Neural cell (in vitro differentiated cells): ENCODE results near the gene LAMP1. TPM values are rescaled to one million over a fixed set of nuclear protein-coding genes. Genes with fewer than 3 reads are reported as not detected.

Experiments used
- H2AFZ ChIP-seq: fragments of 200-600, 300-800 bp; sonication (generic), shearing (Covaris generic); 2 replicates; pipeline ENCODE4 v1.6.0; 2014; ENCODE audit warnings: low read depth, mild to moderate bottlenecking, antibody characterized with exemption, low read length, moderate library complexity
- H3F3A ChIP-seq: fragments of 200-600 bp; shearing (Covaris generic); 2 replicates; pipeline ENCODE4 v1.6.1; 2016; ENCODE audit warnings: mild to moderate bottlenecking, moderate library complexity, mixed read lengths, antibody characterized with exemption, low read length; ENCODE audit not compliant: insufficient read depth, poor library complexity, severe bottlenecking
- H3K27ac ChIP-seq: fragments of 200-600, 300-800 bp; sonication (generic), shearing (Covaris generic); 2 replicates; pipeline ENCODE4 v1.5.1; 2014; ENCODE audit warnings: mild to moderate bottlenecking, low read length, moderate library complexity
- H3K27me3 ChIP-seq: fragments of 300-800, 200-600 bp; sonication (generic), shearing (Covaris generic); 2 replicates; pipeline ENCODE4 v1.6.0; 2014; ENCODE audit warnings: mild to moderate bottlenecking, low read depth, low read length, moderate library complexity; ENCODE audit not compliant: insufficient read depth
- H3K36me3 ChIP-seq: fragments of 300-800, 200-600 bp; sonication (generic), shearing (Covaris generic); 2 replicates; pipeline ENCODE4 v1.5.1; 2014; ENCODE audit warnings: mild to moderate bottlenecking, antibody characterized with exemption, low read length, moderate library complexity; ENCODE audit not compliant: insufficient read depth
- H3K4me2 ChIP-seq: fragments of 300-800, 200-600 bp; sonication (generic), shearing (Covaris generic); 2 replicates; pipeline ENCODE4 v1.6.0; 2014; ENCODE audit warnings: mild to moderate bottlenecking, low read length
- H3K4me3 ChIP-seq: fragments of 300-800, 200-600 bp; sonication (generic), shearing (Covaris generic); 2 replicates; pipeline ENCODE4 v1.5.1; 2014; ENCODE audit warnings: mild to moderate bottlenecking, low read length, moderate library complexity
- H3K79me2 ChIP-seq: fragments of 200-600 bp; shearing (Covaris generic); replicated peaks from 2 replicates; pipeline ENCODE4 v1.6.0; 2014; ENCODE audit warnings: mild to moderate bottlenecking, low read length, moderate library complexity; ENCODE audit not compliant: insufficient read depth
- H3K9ac ChIP-seq: fragments of 300-800, 200-600 bp; sonication (generic), shearing (Covaris generic); 2 replicates; pipeline ENCODE4 v1.6.1; 2016; ENCODE audit warnings: mild to moderate bottlenecking, low read length, mixed read lengths
- H3K9me2 ChIP-seq: fragments of 200-600 bp; shearing (Covaris generic); 2 replicates; pipeline ENCODE4 v1.6.1; 2016; ENCODE audit warnings: mild to moderate bottlenecking, low read length, mixed read lengths; ENCODE audit not compliant: insufficient read depth
- H3K9me3 ChIP-seq: fragments of 200-600, 300-800 bp; sonication (generic), shearing (Covaris generic); 2 replicates; pipeline ENCODE4 v1.6.1; 2016; ENCODE audit warnings: mild to moderate bottlenecking, mixed run types, low read length, moderate library complexity, mixed read lengths
- H4K20me1 ChIP-seq: fragments of 200-600 bp; shearing (Covaris generic); 2 replicates; pipeline ENCODE4 v1.6.1; 2016; ENCODE audit warnings: mild to moderate bottlenecking, mixed run types; ENCODE audit not compliant: insufficient read depth
- EP300 ChIP-seq: fragments of 450-650 bp; conservative IDR thresholded peaks from 2 replicates; pipeline ENCODE4 v1.6.1; 2014; ENCODE audit warnings: antibody characterized with exemption, mild to moderate bottlenecking, moderate library complexity; ENCODE audit not compliant: poor library complexity, severe bottlenecking
- EZH2 ChIP-seq: fragments of 200-600, 300-800 bp; shearing (Covaris generic), sonication (generic); IDR thresholded peaks from 2 replicates; pipeline ENCODE4 v1.6.1; 2014; ENCODE audit warnings: antibody characterized with exemption, low read length, borderline replicate concordance, mild to moderate bottlenecking; ENCODE audit not compliant: insufficient read depth, poor library complexity, severe bottlenecking
- MXI1 ChIP-seq: fragments of 450-650 bp; conservative IDR thresholded peaks from 2 replicates; pipeline ENCODE4 v1.6.1; 2014; ENCODE audit warnings: antibody characterized with exemption, mild to moderate bottlenecking; ENCODE audit not compliant: poor library complexity, severe bottlenecking
- POLR2AphosphoS5 ChIP-seq: IDR thresholded peaks from 2 replicates; pipeline ENCODE4 v1.6.1; 2012
- RAD21 ChIP-seq: fragments of 450-650 bp; conservative IDR thresholded peaks from 2 replicates; pipeline ENCODE4 v1.6.1; 2014; ENCODE audit warnings: antibody characterized with exemption, mild to moderate bottlenecking, moderate library complexity
- REST ChIP-seq: IDR thresholded peaks from 2 replicates; pipeline ENCODE4 v1.6.1; 2012; ENCODE audit warnings: borderline replicate concordance
- SMC3 ChIP-seq: fragments of 450-650 bp; conservative IDR thresholded peaks from 2 replicates; pipeline ENCODE4 v1.6.1; 2014; ENCODE audit warnings: antibody characterized with exemption, mild to moderate bottlenecking, moderate library complexity; ENCODE audit not compliant: poor library complexity
- TAF1 ChIP-seq: IDR thresholded peaks from 2 replicates; pipeline ENCODE4 v1.6.1; 2012; ENCODE audit warnings: low read depth
- polyA plus RNA-seq: library from polyadenylated mRNA; depleted of rRNA; stranded (reverse); fragments of >200 nt; gene quantifications from 2 replicates; pipeline ENCODE4 v1.2.3, GENCODE V29; 2014
- TF ChIP-seq, protein P1 (sequence below): fragments of 450-650 bp; IDR thresholded peaks from 2 replicates; pipeline ENCODE4 v1.5.1; 2014; ENCODE audit warnings: antibody characterized with exemption, mild to moderate bottlenecking, moderate library complexity; ENCODE audit not compliant: poor library complexity, severe bottlenecking

Gene LAMP1
- polyA plus RNA-seq, 1 donor from 2014 or later = 69.7 TPM

GRCh38 chr13:113356596-113356995 lies 59.6 kb downstream of the LAMP1 start:
- no peaks in the 10 kb centered on the region for H3K9me3 ChIP-seq
- no peaks in the 10 kb centered on the region for H4K20me1 ChIP-seq
- H3K36me3 ChIP-seq = no peaks in the 10 kb centered on the region
- no peak overlapping the region for H3K9ac ChIP-seq
- H3K79me2 ChIP-seq = no peaks in the 10 kb centered on the region
- H2AFZ ChIP-seq = no peak overlapping the region
- no peaks in the 10 kb centered on the region for H3K27me3 ChIP-seq
- no peak overlapping the region for H3K4me2 ChIP-seq
- no peaks in the 10 kb centered on the region for H3F3A ChIP-seq
- no peak overlapping the region for H3K4me3 ChIP-seq
- no peaks in the 10 kb centered on the region for H3K9me2 ChIP-seq
- TF ChIP-seq EP300 (no peak), REST (no peak)
- no peak overlapping the region for H3K27ac ChIP-seq

- Histone ChIP-seq H2AFZ (no peak overlapping the region), H4K20me1 (no peaks in the 10 kb centered on the region), H3K36me3 (no peaks in the 10 kb centered on the region), H3K27me3 (peaks cover 3% of the 10 kb centered on the region), H3K27ac (no peak overlapping the region), H3K9me3 (no peaks in the 10 kb centered on the region), H3K9me2 (no peaks in the 10 kb centered on the region), H3K79me2 (no peaks in the 10 kb centered on the region), H3K9ac (no peak overlapping the region), H3F3A (no peaks in the 10 kb centered on the region), H3K4me3 (no peak overlapping the region), H3K4me2 (no peak overlapping the region)
- no peak for TF ChIP-seq REST
- TF ChIP-seq, protein P1, sequence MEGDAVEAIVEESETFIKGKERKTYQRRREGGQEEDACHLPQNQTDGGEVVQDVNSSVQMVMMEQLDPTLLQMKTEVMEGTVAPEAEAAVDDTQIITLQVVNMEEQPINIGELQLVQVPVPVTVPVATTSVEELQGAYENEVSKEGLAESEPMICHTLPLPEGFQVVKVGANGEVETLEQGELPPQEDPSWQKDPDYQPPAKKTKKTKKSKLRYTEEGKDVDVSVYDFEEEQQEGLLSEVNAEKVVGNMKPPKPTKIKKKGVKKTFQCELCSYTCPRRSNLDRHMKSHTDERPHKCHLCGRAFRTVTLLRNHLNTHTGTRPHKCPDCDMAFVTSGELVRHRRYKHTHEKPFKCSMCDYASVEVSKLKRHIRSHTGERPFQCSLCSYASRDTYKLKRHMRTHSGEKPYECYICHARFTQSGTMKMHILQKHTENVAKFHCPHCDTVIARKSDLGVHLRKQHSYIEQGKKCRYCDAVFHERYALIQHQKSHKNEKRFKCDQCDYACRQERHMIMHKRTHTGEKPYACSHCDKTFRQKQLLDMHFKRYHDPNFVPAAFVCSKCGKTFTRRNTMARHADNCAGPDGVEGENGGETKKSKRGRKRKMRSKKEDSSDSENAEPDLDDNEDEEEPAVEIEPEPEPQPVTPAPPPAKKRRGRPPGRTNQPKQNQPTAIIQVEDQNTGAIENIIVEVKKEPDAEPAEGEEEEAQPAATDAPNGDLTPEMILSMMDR = no peak
- no peak for TF ChIP-seq EP300
- no peak for TF ChIP-seq POLR2AphosphoS5
- TF ChIP-seq EZH2 = no peak
- no peak for TF ChIP-seq SMC3
- TF ChIP-seq TAF1 = no peak
- TF ChIP-seq RAD21 = no peak
- TF ChIP-seq MXI1 = no peak
Measured at GRCh38 chr13:113357529-113357928, 60.5 kb downstream of the LAMP1 start.
